HFF-Myc (cell line): ENCODE results near the gene ZKSCAN5.
A peak's percentile ranks its signal among the peaks of the same experiment; 100 is the strongest.
"Not testable (repeated sequence)": the region's sequence is repeated elsewhere in the genome, so short reads cannot be mapped to it uniquely, and the experiment has no call there.

Experiments used
- DNase-seq: peaks from one replicate; pipeline ENCODE4 v3.0.0-alpha.2; 2011; ENCODE audit warnings: low read depth; ENCODE audit errors: extremely low read depth
- H3K4me3 ChIP-seq: replicated peaks from 2 replicates; pipeline ENCODE4 v1.5.1; 2011; ENCODE audit warnings: low read depth, mild to moderate bottlenecking, control low read depth, low read length
- TF ChIP-seq, protein P1 (sequence below): IDR thresholded peaks from 2 replicates; pipeline ENCODE4 v1.5.1; 2012; ENCODE audit warnings: mild to moderate bottlenecking, low read depth, low read length, control low read depth; ENCODE audit errors: missing control alignments

Gene ZKSCAN5

DNA sequence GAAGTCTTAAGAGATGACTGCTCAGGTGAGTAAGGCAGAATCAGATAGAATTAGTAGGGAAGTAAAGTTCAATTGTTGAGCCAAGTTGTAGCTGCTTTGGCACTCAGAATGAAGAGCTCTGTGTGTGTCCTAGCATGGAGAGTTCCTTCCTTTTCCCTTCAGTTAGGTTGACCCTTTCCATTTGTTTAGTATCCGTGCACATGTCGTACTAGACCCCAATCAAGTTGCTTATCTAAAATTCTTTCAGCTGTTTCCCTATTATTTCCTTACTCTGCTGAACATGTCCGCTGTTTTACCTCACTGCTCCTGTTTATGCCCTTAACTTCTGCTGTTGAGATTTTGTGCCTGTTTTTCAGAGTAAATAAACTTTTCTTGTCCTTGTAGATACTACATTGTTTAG lies 67.3 kb downstream of the ZKSCAN5 start:
- no peak for DNase-seq

DNA sequence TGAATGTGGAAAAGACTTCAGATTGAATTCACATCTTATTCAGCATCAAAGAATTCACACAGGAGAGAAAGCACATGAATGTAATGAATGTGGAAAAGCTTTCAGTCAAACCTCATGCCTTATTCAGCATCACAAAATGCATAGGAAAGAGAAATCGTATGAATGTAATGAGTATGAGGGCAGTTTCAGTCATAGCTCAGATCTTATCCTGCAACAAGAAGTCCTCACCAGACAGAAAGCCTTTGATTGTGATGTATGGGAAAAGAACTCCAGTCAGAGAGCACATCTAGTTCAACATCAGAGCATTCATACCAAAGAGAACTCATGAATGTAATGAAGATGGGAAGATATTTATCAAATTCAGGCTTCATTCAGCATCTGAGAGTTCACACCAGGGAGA lies 68.8 kb downstream of the ZKSCAN5 start:
- no peak for DNase-seq
- TF ChIP-seq, protein P1, sequence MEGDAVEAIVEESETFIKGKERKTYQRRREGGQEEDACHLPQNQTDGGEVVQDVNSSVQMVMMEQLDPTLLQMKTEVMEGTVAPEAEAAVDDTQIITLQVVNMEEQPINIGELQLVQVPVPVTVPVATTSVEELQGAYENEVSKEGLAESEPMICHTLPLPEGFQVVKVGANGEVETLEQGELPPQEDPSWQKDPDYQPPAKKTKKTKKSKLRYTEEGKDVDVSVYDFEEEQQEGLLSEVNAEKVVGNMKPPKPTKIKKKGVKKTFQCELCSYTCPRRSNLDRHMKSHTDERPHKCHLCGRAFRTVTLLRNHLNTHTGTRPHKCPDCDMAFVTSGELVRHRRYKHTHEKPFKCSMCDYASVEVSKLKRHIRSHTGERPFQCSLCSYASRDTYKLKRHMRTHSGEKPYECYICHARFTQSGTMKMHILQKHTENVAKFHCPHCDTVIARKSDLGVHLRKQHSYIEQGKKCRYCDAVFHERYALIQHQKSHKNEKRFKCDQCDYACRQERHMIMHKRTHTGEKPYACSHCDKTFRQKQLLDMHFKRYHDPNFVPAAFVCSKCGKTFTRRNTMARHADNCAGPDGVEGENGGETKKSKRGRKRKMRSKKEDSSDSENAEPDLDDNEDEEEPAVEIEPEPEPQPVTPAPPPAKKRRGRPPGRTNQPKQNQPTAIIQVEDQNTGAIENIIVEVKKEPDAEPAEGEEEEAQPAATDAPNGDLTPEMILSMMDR, result no peak

More for the DNA sequence above, 67.3 kb downstream of the ZKSCAN5 start:
- H3K4me3 ChIP-seq, result no peak overlapping the region
- TF ChIP-seq, protein P1, result no peak

DNA sequence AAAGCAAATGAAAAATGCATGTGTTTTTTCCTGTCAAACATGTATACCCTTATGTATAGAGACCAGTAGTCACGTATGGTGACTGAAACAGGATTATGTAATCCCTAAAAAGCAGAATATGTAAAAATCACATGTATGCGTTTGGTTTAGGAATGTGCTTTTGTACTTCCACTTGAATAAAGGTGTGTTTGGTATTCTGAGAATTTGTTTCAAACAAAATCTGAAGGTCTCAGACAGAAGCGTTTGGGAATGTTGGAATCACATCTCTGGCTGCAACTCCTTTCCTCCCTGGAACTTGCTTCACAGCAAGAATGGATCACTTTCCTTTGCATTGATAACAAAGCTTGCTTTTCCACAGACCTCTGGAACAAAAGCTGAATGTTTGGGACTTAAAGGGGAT lies 71.8 kb downstream of the ZKSCAN5 start:
- H3K4me3 ChIP-seq, result no peak overlapping the region
- TF ChIP-seq, protein P1, result no peak
- DNase-seq, result no peak

More for the DNA sequence above, 68.8 kb downstream of the ZKSCAN5 start:
- no peak overlapping the region for H3K4me3 ChIP-seq

DNA sequence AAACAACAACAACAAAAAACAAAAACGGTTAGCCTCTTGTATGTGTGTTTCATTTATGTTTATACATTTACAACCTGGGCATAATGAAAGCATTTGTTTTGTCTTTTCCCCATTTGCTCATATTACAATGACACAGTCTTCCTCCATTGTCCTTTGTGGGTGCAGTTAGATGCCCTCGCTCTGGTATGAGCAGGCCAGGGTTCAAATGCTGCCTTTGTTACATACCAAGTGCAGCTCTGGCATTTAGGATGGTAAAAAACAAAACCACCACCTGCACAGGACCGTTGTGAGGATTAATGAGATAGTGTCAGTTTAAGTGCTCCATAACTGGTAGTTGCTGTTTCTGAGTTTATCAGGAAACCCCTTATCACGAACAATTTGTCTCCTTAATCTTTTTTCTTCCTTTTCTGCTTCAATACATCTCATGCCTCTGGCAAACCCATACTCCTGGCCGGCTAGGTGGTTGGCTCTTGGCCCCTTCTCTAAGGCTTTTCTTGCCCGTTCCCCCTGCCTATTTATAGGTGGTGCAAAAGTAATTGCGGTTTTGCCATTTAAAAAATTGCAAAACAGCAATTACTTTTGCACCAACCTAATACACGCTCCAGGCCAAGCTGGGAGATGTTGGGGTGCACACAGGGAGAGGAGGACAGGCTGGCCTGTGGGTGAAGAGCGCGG lies 75.0 kb downstream of the ZKSCAN5 start:
- H3K4me3 ChIP-seq, result peak overlapping the region; percentile 44
- TF ChIP-seq, protein P1, result no peak
- no peak for DNase-seq

DNA sequence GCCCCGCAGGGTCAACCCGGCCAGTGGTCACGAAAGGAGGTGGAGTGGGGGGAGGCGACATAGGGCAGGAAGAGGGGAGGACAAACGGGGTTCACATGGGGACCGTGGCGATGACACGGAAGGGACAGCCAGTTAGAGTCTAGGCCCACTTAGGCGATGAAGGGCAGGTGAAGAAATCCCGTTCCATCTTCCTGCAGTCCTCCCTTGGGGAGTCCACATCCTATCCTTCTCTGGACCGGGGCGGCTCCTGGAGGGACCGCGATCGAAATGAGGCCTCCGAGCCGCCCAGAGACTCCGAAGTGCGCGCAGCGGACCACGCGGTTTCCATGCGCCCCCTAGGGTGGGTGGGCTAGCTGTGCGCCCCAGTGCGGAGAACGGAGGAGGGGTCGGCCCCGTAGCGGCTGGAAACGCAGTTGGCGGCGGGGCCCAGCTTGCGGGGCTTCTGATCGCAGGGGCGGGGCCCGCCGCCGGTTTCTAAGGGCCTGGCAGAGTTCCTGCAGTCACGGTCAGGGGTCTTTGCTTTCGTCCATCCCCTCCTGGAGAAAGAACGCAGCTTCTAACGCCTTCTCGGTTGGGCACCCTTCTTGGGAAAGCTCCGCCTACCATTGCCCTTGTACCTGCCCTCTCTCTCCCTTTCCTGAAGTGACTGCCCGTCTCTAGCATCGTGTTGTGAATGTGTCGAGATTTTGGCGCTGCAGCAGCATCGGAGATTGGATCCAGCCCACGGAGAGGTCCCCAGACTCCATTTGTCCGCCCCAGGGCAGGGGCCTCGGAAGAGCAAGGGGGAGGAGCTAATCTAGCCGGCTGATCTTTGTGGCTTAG lies 75.7 kb downstream of the ZKSCAN5 start:
- H3K4me3 ChIP-seq, result peak overlapping the region; percentile 44
- no peak for DNase-seq
- TF ChIP-seq, protein P1, result peak; percentile 55

DNA sequence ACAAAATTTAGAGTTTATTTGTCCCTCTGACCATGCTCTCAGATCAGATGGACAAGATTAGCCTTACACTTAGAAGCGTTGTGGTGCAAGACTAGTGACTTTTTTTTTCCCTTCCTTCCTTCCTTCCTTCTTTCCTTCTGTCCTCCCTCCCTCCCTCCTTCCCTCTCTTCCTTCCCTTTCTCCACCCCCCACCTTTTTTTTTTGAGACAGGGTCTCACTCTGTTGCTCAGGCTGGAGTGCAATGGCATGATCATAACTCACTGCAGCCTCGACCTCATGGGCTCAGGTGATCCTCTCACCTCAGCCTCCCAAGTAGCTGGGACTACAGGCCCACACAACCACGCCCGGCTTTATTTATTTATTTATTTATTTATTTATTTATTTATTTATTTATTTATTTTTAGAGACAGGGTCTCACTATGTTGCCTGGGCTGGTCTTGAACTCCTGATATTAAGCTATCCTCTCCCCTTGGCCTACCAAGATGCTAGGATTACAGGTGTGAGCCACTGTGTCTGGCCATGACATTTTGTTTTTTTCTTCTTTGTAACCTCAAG lies 76.4 kb downstream of the ZKSCAN5 start:
- DNase-seq, result not testable (repeated sequence)
- peak overlapping the region; percentile 44 for H3K4me3 ChIP-seq
